ENCODE results near the gene KNSTRN.

The KNSTRN gene

DNA sequence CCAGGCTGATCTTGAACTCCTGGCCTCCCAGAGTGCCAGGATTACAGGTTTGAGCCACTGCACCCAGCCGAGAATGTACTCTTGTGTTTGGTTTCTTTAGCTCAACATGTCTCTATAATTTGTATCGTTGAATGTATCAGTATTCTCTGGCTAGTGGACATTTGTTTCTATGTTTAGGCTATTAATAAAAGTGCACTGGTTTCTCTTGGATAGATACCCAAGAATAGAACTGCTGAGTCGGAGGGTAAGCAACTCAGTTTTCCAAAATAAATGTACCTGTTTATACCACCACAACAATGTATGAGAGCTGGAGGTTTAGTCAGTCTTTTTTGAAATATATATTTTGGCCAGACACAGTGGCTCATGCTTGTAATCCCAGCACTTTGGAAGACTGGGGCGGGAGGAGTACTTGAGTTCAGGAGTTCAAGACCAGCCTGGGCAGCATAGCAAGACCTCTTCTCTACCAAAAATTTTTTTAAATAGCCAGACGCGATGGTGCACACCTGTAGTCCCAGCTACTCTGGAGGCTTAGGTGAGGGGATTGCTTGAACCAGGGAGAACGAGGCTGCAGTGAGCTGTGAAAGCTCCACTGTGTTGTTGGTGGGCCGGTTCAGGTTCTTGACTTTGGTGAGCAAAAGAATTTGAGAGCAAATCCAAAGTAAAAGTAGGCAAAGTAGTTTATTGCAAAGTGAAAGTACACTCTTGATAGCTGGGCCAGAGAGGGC lies 15.3 kb downstream of the KNSTRN start:
- in situ Hi-C loops (cut with MboI; ENCODE audit: low sequenced_read_pairs), result no loop called here

DNA sequence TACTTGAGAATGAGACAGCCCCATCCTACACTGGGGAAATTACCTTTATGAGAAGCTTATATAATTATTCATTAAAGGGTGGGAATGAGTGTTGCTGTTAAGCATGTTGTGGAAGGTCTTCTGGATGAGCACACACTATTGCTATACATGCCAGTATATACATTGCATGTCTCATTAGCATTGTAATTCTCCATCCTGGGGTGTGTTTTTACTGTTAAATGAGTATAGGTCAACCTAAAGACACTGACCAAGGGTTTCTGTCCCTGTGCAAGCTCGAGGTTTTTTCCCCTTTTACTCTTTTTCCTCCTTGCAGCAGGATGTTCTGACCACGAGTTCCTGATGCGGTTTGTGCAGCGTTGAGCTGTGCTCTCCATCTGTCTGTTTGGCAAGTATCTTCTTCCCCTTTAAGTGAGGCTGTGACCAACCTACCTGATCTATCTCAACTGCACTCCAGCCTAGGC lies 15.9 kb downstream of the KNSTRN start:
- in situ Hi-C loops (cut with MboI; ENCODE audit: low sequenced_read_pairs), result no loop called here

DNA sequence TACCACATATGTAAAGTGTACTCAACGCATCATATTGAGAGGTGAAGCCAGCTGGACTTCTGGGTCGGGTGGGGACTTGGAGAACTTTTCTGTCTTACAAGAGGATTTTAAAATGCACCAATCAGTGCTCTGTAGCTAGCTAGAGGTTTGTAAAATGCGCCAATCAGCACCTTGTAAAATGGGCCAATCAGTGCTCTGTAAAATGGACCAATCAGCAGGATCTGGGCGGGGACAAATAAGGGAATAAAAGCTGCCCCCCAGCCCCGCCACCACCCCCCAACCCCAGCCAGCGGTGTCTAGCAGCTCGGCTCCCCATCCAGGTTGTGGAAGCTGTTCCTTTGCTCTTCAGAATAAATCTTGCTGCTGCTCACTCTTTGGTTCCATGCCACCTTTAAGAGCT lies 16.8 kb downstream of the KNSTRN start:
- in situ Hi-C loops (cut with MboI; ENCODE audit: low sequenced_read_pairs), result no loop called here

DNA sequence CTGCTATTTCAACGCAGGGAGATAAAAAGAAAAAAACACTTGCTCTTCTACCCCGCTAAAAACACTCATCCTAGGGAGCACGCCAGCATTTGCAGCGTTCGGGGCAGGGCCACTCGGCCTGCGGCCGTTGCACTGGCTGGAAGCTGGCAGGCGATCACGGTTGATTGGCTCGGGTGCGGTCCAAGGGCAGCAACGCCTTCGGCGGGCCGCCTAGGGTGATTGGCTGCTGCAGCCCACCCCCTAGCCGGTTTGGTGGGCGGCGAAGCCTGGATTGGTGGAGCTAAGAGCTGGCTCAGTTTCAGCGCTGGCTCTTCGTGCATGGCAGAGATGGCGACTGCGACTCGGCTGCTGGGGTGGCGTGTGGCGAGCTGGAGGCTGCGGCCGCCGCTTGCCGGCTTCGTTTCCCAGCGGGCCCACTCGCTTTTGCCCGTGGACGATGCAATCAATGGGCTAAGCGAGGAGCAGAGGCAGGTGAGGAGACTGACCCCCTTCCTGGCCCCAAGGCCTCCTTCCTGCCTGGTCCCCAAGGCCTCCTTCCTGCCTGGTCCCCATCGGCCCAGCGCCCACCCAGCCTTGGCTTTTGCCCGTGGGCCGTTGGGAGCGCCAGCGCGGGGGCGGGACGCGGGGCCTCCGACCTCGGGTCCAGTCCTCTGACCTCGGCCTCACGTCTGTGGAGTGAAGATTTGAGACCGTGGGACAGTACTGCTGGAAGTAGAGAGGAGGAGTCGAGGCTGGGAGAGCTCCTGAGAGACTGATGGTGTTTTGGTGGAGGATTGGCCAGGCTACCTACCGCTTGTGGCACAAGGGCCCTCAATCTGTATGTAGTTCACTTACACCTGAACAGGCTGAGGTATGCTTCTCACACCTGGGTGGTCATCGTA lies 23.2 kb downstream of the KNSTRN start, which contains the start of gene IVD:
Gene IVD, plus strand, starts transcription at position 295 of the 881 bp plus-strand sequence. Its CDS starts 33 bp downstream, at position 328.
- in situ Hi-C loops (cut with MboI; ENCODE audit: low sequenced_read_pairs), result no loop called here

DNA sequence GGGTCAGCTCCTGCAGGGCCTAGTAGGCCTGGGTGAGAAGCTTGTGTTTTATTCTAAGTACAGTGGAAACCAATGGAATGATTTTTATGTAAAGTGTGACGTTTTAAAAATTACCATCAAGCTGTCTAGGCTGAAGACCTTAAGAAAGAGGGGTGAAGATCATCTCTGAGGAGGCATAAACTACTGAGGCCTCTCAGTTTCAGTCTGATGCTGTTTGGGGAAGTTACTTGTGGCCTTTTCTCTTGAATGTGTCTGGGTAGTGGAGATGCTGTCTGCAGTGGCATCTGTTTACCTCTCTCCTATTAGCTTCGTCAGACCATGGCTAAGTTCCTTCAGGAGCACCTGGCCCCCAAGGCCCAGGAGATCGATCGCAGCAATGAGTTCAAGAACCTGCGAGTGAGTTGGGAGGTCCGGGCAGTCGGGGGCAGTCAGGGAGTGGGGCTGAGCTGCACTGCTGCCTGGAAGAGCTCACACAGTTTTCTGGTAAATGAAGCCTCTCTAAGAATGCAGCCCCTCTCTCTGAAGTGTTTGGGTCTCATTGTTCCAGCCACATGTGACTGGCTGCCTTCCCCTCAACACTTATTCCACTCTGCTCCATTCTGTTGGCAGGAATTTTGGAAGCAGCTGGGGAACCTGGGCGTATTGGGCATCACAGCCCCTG lies 24.9 kb downstream of the KNSTRN start:
- in situ Hi-C loops (cut with MboI; ENCODE audit: low sequenced_read_pairs), result no loop called here

DNA sequence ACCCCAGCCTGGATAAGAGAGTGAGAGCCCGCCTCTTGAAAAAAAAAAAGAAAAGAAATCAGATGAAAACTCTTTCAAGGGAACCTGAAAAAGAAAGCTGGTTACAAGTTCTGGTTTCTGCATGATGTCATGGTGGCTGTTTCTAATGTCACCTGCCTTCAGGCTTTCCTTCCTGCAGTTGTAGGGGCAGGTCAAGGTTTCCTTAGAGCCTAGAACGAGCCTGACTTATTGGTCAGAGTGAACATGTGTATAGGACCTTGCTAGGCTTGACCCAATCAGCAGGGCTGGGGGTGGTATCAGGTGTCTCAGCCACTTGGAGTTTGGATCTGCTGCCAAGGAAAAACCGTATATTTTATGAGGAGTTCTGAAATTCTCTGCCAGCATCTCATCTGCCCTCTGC lies 26.8 kb downstream of the KNSTRN start:
- in situ Hi-C loops (cut with MboI; ENCODE audit: low sequenced_read_pairs), result no loop called here

DNA sequence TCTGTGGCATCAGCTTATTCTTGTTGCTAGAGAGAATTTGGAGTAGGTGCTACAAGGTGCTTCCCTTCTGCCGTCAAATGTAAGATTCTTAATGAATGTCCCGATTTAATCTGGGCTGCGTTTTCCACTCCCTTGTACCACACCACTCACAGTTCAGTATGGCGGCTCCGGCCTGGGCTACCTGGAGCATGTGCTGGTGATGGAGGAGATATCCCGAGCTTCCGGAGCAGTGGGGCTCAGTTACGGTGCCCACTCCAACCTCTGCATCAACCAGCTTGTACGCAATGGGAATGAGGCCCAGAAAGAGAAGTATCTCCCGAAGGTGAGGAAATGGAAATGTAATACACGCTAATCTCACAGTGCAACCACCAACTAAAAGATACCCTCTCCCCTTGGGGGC lies 28.0 kb downstream of the KNSTRN start:
- in situ Hi-C loops (cut with MboI; ENCODE audit: low sequenced_read_pairs), result no loop called here

DNA sequence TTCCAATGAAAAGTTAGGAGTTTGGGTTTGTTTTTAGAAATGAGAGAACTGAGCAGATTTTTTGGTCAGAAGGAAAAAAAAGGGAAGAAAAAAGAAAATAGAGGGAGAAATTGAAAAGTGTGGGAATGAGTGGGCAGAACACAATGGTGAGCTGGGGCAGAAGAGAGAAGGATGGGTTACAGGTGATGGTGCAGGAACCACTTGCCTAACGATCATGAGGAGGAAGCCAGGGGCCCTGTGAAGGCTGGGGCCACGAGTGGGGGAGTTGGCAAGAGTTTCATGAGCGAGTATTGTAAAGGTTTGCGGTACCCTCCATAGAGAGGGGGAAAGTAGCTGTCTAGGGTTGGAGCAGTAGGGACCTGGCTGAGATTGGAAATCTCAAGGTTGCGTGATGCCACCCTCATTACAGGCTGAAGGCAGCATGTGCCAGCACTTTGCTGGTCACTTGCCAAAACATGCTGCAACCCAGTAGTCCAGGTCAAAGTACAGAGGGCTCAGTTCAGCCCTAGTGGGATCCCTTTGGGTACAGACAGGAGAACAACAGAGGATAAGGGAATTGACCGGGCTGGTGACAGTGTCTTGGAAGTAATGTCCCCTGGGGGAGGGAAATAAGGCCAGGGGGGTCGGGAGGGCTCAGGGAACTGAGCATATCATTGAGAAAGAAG lies 29.7 kb downstream of the KNSTRN start:
- in situ Hi-C loops (cut with MboI; ENCODE audit: low sequenced_read_pairs), result no loop called here

DNA sequence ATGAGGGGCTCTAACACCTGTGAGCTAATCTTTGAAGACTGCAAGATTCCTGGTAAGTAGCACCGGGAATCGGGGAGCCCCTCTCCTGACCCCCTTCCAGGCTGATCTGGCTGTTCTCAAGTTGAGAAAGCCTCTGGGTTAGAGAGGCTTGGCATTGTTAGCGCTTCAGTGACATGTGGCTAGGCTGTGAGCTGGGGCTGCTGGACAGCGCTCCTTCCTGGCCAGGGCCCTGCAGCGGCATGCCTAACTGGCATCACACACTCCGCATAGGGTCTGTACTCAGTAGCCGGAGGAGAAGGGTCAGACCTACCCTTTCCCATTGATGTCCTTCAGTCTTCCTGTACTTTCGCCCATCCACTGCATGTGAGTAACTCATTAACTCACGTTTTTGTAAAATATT lies 30.5 kb downstream of the KNSTRN start:
- in situ Hi-C loops (cut with MboI; ENCODE audit: low sequenced_read_pairs), result no loop called here

DNA sequence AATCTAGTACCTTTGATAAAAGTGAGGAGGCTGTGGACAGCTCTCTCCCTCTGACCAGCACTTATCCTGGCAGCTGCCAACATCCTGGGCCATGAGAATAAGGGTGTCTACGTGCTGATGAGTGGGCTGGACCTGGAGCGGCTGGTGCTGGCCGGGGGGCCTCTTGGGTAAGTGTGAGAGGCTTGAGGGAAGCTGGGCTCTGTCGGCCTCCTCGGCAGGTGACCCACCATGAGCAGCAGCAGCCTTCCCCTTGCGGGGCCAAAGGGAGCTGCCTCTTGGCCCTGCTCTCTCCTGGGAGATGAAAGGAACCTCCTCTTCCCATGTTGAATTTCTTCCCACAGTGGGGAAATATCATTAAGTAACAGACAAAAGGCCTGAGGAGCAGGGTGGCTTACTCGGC lies 32.3 kb downstream of the KNSTRN start:
- in situ Hi-C loops (cut with MboI; ENCODE audit: low sequenced_read_pairs), result no loop called here

DNA sequence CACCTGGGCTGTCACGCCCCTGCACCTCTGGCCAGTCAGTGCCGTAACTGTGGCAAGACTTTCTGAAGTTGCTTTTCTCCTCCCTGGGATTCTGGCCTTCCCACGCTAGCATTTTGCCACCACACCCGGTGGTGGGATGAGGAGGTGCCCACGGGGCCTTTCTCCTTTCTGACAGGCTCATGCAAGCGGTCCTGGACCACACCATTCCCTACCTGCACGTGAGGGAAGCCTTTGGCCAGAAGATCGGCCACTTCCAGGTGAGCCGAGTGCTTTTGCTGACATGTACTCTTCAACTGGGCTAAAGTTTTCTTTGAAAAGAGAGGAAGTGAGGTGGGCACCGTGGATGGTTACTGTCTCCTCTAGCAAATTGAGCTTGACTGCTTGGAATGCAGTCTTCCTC lies 32.7 kb downstream of the KNSTRN start:
- in situ Hi-C loops (cut with MboI; ENCODE audit: low sequenced_read_pairs), result no loop called here

DNA sequence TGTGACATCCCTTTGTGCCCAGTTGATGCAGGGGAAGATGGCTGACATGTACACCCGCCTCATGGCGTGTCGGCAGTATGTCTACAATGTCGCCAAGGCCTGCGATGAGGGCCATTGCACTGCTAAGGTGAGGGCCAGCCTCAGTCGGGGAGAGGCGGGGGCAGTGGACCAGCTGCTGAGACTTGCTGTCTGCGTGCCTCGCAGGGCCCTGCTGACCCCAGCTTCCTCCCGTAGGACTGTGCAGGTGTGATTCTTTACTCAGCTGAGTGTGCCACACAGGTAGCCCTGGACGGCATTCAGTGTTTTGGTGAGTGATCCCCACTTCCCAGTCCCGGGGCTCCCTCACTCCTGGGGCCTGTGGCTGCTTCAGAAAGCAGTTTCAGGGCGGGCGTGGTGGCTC lies 33.5 kb downstream of the KNSTRN start:
- in situ Hi-C loops (cut with MboI; ENCODE audit: low sequenced_read_pairs), result no loop called here

DNA sequence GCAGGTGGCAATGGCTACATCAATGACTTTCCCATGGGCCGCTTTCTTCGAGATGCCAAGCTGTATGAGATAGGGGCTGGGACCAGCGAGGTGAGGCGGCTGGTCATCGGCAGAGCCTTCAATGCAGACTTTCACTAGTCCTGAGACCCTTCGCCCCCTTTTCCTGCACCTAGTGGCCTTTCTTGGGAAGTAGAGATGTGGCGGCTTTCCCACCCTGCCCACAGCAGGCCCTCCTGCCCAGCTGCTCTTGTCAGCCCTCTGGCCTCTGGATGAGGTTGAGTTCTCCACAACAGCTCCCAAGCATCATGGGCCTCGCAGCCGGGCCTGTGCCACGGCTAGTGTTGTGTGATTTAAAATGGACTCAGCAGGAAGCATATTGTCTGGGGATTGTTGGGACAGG lies 35.6 kb downstream of the KNSTRN start:
- in situ Hi-C loops (cut with MboI; ENCODE audit: low sequenced_read_pairs), result no loop called here

DNA sequence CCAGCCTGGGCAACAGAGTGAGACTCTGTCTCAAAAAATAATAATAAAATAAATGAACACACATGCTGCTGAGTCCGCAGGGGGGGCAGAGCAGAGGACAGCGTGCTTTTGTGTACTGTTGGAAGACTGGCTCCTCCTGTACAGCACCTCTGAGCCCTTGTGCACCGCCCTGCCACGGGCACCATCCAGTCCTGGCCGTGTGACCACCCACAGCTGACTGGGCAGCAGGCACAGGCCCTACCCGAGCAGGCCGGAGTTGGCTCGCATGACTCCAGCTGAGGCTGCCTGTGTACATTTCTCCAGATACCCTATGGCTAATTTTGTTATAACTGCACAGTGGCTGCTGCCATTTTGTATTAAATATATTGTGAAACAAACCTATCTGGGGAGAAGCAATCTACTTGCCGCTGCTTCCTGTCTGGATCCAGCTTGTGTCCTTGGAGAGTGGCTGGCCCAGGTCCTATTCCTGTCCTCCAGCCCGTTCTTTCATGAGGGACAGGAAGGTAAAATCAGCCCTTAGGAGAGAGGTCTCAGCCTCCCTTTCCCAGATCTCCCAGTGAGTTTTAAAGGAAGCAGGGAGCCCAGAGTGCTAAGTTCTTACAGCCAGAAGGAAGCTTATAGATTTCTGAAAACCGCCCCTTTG lies 37.7 kb downstream of the KNSTRN start:
- in situ Hi-C loops (cut with MboI; ENCODE audit: low sequenced_read_pairs), result no loop called here

DNA sequence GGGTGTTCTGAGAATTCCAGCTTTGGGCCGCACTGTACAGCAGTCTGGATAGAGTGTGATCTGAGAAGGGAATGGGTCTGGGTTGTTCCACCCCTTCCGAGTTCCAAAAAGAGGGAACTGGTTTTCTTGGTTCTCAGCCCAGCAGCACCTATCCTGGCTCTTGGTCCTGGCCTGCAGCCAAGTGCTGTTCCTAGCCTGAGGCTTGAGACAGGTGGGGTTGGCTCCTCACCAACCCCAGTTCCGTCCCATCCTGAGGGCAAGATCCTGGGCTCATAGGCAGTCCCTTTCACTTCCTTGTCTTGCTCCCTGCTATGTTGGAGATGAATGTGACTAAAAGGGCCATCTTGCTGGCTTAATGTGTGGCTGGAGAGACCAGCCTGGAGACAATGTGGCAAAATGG lies 38.3 kb downstream of the KNSTRN start:
- in situ Hi-C loops (cut with MboI; ENCODE audit: low sequenced_read_pairs), result no loop called here

DNA sequence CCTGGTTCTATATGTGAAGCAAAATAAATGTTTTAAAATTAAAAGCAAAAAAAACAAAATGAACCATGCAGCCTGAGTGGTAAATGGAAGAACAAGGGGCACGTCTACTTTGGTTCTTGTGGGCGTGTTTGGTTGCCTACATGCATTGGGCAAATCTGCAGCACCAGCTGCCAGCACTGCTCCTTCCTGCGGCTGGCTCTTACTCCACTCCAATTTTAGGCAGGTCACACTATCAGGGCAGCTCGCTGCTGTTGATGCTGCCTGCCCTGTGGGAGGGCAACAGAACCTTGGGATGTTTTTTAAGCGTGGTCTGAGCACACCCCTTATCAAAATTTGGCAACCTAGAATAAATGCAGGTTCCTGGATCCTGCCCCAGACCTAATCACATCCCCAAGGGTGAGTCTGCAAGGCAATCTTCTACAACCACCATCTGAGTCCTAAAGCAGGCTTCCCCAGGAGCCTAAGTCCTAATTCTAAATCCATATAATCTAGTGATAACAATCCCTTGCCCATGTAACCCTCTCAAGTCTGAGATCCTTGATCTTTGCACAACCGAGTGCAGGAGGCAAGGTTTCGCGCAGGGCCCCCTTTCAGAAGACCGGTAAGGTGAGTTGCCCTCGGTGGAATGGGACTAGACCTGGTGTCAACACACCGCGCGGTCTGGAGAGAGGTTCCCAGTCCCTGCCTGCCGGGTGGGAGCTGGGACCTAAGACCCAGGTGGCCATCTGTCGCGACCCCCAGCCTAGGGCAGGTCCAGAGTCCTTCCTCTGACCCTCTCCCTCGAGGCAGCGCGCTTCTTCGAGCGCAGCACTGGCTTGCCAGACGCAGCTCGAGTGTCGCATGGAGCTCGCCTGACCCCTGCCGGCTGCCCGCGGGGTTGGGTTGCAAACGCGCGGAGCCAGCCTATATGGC lies 39.0 kb downstream of the KNSTRN start:
- in situ Hi-C loops (cut with MboI; ENCODE audit: low sequenced_read_pairs), result no loop called here

DNA sequence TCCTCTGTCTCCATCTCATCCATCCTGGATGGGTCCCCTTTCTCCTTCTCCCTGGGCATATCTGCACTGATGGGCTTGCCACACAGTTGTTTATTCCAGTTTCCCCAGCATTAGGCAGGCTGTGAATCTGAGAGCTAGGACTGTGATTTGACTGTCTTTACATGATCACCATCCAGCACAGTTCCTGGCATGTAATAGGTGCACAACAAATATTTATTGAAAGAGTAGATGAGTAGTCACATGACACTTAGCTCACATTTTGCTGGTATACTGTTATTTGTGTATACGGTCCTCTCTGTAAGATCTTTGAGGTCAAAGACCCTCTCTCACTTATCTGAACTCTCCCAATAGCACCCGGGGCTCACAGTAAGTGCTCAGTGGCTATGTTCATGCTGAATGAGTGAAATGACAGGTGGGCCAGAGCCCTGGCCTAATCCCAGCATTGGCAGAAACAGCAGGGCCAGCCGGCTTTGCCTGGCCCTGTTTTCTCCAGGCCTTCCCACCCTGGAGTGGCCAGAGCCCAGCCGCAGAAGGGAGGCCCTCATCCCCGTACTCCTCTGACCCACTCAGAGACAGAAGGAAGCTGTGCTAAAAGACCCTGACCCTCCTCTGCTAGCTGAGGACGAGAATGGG lies 42.1 kb downstream of the KNSTRN start:
- in situ Hi-C loops (cut with MboI; ENCODE audit: low sequenced_read_pairs), result no loop called here

DNA sequence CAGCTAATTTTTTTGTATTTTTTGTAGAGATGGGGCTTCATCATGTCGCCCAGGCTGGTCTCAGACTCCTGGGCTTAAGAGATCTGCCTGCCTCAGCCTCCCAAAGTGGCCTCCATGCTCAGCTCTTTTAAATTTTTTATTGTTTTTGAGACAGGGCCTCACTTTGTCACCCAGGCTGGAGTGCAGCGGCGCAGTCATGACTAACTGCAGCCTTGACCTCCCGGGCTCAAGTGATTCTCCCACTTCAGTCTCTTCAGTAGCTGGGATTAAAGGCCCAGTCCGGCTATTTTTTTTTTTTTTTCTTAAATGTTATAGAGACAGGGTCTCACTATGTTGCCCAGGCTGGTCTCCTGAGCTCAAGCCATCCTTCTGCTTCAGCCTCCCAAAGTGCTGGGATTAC lies 43.2 kb downstream of the KNSTRN start:
- in situ Hi-C loops (cut with MboI; ENCODE audit: low sequenced_read_pairs), result no loop called here

DNA sequence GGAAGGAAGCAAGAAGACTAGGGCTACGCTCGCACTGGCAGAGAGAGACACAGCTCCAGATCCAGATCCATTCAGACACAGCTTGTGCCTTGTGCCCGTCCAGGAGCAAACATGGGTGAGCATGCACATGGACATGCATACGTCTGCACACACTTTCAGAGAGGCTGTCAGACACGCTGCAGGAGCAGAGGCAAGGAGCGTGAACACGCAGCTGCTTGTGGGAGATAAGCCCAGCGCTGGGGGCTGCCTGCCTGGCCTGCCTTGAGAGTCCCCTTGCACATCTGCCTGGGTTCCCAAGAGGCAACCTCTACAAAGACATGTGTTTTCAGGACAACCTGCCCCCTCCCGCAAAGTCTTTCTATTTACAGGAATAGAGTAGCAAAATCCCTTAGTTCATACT lies 44.7 kb downstream of the KNSTRN start:
- in situ Hi-C loops (cut with MboI; ENCODE audit: low sequenced_read_pairs), result no loop called here
